NCI-H146 (cell line): ENCODE measurements around the gene USO1.

Experiments used
- DNase-seq: peaks from one replicate; lab custom pipeline; 2025; lab: John Stamatoyannopoulos, UW

USO1 gene

GRCh38 chr4:75844151-75844662 is 119.8 kb downstream of the USO1 start:
- no peak for DNase-seq

GRCh38 chr4:75845992-75846391 is 121.6 kb downstream of the USO1 start:
- DNase-seq: no peak

- peak; percentile 77 for DNase-seq
These were observed 123.9 kb downstream of the USO1 start for GRCh38 chr4:75848171-75848760.

- no peak for DNase-seq
These were observed 124.5 kb downstream of the USO1 start for GRCh38 chr4:75848891-75849290.

GRCh38 chr4:75849461-75849860 is 125.1 kb downstream of the USO1 start:
- no peak for DNase-seq

- DNase-seq: no peak
These were observed 134.3 kb downstream of the USO1 start for GRCh38 chr4:75858721-75859120.

GRCh38 chr4:75860606-75861005 is 136.2 kb downstream of the USO1 start:
- DNase-seq: no peak
